Measurements from ENCODE around the gene TTLL13.
A peak's percentile ranks its signal among the peaks of the same experiment; 100 is the strongest.

GRCh38 chr15:90221246-90221900 lies 28.0 kb upstream of the TTLL13 start:
- peak; percentile 65 to 88 (median 79) for TF ChIP-seq CTCF (IDR thresholded peaks at IDR 0.05)
- TF ChIP-seq POLR2A (IDR thresholded peaks at IDR 0.05) = no peak

Data from right lobe of liver (tissue), 4 donors.